GM20431 (cell line): ENCODE results near the gene NBAS.
"Not testable (repeated sequence)": the region's sequence is repeated elsewhere in the genome, so short reads cannot be mapped to it uniquely, and the experiment has no call there.

Experiments
- in situ Hi-C: fragments of 300-500 bp; cut with MseI, MboI; formaldehyde crosslinking; loops from one replicate; pipeline ENCODE4 v1.15.0; 2020; ENCODE audit warnings: low sequenced_read_pairs; ENCODE audit not compliant: unreplicated experiment

NBAS gene

DNA sequence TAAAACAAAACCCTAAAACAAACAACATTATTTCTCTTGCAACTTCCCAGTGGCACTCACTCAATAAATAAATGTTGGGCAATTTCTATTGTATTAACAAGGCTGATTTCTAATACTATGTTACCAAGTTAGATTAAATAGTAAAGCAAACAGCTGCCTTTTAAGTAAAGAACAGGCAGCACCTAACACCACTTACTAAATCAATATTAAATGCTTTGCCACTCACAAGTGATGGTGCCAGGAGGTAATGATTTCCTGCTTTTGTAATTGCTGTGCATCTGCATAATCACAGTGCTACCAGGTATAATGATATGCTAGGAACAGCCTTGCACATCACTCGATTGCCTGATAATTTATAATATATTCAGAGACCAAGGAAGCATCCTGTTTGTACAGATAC, 276.5 kb downstream of the NBAS start:
- in situ Hi-C loops = no loop called here

DNA sequence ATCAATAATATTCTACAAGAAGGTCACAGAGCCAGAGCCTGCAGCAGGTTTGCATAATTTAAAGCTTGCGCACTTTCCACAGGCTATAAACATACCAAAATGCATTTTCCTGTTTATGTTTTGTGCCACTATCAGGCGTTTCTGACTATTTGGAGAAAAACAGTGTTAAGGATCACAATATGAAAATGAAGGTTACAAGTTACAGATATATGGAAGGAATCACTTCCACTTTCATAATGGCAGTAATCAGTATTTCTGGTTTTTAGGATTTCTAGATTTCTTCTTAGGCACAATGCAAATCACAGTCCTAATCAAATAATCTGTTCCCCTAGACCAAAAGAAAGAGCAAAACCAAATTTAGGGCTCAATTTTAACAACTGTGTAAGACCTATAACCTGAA, 279.5 kb downstream of the NBAS start:
- in situ Hi-C loops = no loop called here

DNA sequence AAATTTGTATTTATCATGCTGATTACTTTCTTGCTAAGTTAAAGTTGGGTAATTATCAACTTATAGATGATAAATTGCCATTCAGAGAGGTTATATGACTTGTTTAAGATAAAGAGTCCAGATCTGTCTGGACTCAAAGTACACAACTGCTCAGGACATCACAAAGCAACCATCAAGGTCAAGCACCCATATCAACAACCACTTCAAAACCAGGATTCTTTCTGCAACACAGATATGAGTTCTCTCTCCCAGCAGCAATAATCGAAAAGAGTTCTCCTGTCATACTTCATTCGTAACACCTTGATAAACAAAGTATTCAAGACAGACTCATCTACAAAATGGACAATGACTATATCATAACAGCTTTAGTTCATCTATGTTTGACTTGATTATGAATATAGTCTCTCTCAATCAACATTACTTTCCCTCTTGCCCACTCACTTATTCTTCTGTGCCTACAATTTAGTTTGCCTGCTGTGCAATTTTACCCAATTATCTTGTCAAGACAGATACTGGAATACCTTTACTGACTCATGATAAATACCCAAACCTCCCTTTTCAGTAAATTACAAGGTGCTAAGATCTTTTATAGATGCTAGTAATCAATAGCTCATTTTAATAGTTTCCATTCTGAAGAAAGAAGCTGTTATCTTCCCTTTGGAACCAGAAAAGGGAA, 281.8 kb downstream of the NBAS start:
- in situ Hi-C loops = no loop called here

DNA sequence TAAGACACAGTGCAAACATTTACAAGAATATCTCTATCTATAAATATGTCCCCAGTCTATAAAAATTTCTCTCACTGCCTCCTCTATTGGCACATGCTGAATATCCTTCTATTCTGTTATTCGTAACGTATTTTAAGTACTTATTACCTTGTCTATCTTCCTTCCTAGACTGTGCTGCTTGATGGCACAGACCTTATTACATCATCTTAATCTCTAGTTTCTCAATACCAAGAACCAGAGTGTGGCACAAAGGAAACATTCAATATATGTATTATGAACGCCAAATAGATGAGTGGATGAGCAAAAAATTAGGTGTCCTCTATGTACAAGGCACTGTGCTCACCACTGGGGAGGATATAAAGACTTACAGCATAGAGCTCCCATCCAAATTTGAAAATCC, 282.8 kb downstream of the NBAS start:
- in situ Hi-C loops = no loop called here

DNA sequence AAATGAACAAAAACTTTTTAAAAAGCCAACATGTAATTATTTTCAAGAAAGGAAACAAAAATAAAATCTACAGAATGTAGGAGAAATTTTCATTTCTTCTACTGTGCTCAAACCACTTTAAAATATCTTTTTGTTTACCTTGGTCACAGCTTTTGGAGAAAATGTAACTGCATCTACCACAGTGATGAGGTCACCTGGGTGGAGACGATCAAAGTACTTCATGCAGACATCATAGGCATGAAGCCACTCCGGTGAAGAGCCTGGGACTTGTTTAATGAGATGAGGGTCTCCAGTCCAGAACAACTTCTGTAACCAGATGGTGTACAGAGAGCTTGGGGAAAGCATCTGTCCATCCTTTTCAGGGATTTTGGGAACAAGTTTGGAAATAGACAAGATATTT, 285.8 kb downstream of the NBAS start:
- in situ Hi-C loops = no loop called here

DNA sequence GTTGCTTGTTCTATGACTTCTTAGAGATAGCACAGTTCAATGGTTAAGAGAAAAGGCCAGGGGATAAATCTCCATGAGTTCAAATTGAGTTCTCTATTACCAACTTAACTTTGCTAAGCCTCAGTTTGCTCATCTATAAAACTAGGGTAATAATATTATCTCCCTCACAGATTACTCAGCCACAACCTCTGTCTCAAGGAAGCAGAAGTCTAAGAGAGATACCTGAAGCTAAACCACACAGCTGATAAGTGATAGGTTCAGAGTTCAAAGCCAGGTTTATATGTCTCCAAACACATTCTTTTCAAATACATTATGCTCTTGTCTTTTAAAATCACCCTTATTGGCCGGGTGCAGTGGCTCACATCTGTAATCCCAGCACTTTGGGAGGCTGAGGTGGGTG, 287.7 kb downstream of the NBAS start:
- in situ Hi-C loops = no loop called here

DNA sequence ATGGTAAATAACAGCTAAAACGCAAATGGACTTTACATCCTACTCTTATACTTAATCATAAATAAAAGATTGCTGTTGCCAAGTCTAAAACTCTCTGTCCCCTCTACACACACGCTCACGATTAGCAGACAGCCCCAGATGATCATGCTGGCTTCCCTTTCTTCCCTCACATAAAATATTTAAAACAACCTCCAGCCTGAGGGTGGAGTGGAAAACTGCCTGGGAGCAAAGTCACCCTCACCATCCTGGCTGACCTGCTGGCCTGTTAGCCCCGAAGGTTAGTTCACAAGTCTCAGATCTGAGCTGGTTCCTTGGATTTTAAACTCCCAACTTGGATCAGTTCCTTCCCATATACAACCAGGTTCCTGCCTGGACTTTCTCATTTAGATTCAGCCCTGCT, 288.2 kb downstream of the NBAS start:
- in situ Hi-C loops = no loop called here

DNA sequence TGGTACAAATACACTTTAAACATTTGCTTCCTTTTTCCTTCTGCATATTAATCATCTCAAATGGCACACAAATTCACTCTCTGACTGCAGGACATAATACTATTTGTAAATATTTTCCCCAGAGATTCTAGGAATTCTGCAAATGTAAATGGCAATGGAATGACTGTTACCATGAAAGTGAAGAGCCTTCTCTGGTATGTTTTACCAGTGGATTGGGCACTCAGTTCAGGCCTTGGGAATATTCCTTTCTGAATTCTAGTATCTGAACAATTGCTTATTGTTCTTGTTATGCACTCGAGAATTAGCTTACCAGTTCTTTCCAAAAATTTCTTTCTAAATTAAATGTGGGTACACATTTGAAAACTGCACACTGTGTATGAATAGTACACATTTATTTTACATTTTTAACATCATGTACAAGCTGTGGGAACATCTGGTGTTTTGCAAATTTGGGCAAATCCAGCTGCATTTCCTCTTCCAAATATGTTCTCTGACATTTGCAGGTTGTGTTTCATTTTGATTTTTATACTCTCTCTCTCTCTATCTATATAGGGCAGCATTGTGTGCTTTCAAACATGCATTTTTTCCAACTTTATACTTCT, 289.1 kb downstream of the NBAS start:
- in situ Hi-C loops = no loop called here

DNA sequence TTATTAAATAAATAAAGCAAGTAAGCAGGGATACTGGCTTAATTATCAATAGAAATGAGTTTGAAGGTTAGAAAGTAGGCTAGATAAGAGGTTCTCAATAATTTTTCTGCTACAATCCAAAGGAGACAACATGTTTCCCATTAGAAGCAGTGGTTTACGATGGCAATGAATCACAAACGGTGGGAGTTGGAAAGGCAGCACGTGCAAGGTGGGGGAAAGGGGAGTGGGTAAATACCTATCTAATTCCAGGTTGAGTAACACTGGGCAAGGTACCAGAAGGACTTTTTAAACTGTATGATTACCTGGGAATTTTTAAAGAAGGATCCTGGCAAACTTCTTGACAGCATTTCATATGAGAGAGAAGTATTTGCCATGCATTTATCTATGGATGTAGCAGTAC, 289.9 kb downstream of the NBAS start:
- in situ Hi-C loops = no loop called here

DNA sequence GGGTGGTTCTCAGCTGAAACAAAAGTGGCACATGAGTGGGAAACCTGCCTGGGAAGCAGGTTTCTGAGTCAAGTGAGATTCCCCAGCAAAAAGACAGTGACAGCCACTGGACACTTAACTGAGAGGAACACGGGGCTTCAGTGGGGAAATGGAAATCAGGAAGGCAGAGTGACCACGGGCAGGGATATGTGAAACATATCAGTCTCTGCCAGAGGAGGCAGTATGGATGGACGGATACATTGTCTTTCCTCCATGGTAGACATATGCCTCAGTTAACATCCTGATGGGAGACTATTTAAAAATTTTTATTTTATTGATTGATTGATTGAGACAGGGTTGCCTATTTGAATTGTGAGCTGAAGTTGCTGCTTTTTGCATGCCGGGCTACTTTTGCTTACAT, 292.1 kb downstream of the NBAS start:
- in situ Hi-C loops = no loop called here

DNA sequence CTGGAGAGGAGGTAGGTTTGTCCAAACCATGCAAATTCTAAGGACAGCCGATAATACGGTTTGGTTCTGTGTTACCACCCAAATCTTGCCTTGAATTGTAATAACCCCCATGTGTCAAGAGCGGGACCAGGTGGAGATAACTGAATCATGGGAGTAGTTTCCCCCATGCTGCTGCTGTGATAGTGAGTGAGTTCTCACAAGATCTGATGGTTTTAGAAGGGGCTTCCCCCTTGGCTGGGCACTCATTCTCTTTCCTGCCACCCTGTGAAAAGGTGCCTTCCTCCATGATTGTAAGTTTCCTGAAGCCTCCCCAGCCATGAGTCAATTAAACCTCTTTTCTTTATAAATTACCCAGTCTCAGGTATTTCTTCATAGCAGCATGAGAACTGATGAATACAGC, 295.2 kb downstream of the NBAS start:
- in situ Hi-C loops = no loop called here

DNA sequence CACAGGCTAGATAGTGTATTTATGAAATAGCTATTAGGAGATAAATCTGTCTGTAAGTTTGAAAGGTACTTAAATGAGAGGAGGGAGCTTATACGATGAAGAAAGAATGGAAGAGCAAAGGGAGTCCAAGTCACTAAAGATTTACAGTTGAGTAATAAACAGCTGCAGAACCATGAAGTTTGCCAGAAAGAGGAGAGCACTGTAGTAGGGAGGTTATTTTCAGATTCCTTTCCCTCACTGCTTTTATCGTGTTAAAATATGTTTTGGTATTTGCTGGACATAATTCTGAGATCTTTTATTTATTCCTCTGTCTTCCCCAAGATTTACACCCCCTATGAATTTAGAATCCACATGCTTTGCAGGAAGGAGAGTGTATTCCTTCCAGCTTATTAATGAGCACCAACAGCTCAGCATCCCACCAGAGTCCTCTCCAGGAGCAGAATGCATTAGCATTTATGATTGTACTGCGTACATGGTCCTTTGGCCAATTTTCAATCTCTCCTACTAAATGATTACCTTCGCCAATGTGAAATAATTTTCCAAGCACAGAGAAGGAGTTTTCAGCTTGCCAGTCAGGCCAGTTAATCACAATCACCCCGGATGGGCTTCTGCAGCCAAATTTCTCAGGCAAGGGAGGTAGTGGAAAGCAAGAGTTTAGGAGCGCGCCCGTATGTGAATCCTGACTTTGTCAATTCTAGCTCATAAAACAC, 297.0 kb downstream of the NBAS start:
- in situ Hi-C loops = no loop called here

DNA sequence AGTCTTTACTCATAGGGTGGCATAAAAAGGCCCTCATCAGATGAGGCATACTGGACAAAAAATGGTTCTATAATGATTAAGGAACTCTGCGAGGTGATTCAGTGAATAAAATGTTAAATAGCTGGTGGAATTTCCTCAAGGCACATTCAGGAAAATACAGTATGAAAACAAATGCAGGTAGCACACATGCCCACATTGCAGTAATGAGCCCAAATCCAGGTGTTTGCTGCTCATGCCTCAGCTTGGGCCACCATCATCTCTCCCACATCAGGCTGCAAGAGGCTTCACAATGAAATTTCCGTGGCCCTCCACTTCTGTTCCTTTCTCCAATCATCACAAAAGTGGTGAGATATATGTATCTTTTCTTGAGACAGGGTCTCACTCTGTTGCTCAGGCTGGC, 298.3 kb downstream of the NBAS start:
- in situ Hi-C loops = no loop called here

DNA sequence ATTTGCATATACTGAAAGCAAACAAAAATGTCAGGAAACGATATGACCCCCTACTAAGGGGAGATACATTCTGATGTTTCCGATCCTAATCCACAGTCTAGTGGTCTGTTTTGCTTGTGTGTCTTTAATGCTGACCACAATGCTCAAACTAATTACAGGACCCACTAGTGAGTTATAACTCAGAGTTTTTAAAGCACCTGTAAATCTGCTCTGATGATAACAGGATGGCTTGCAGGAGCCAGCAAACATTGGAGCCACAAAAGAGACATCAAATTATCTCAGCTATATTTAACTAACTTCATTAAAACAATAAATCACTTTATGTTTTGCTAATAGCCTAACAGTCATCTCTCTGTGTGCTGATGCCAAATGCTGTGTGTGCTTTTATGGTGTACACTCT, 300.3 kb downstream of the NBAS start:
- in situ Hi-C loops = no loop called here

DNA sequence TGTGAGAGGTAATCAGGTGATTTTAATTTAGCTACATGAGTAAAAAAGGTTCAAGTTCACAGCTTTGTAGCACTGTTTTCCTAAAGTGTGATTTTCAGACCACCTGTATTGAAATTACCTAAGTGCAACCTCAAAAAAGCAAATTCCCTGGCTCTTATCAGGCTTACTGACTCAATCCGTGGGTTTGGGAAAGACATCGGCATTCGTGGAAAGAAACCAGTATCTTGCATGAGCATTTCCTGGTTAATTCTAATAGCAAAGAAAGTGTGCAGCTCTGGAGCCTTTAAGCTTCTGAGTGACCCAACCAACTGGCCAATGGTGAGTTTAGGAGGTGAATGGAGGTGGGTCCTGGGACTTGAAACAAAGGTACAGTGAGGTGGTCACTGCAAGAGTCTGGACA, 300.9 kb downstream of the NBAS start:
- in situ Hi-C loops = no loop called here

DNA sequence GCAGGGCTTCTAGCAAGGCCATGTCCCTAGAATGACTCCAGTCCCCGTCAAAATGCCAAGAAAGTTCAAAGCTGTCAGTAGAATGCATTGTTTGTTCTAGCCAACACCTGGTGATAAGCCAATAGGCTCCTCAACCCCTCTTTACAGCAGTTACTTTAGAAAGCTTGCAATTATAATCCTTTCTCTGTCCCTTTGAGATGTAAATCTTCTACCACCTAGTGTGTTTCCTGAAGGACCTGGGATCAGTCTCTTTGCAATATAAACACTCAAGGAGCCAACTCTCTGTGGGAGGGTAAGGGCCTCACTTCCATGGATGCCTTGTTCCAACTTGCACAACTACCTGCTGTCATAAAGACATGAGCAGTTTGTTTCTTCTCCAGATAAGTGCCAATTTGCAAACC, 301.8 kb downstream of the NBAS start:
- in situ Hi-C loops = no loop called here

DNA sequence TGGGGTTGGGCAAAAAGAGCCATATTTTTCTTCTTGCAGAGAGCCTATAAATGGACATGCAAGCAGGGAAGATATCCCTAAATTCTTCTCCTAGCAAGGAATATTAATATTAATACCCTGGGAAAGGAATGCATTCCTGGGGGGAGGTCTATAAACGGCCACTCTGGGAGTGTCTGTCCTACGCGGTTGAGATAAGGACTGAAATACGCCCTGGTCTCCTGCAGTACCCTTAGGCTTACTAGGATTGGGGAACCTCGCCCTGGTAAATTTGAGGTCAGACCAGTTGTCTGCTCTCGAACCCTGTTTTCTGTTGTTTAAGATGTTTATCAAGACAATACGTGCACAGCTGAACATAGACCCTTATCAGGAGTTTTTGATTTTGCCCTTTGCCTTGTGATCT, 302.7 kb downstream of the NBAS start:
- in situ Hi-C loops = not testable (repeated sequence)

DNA sequence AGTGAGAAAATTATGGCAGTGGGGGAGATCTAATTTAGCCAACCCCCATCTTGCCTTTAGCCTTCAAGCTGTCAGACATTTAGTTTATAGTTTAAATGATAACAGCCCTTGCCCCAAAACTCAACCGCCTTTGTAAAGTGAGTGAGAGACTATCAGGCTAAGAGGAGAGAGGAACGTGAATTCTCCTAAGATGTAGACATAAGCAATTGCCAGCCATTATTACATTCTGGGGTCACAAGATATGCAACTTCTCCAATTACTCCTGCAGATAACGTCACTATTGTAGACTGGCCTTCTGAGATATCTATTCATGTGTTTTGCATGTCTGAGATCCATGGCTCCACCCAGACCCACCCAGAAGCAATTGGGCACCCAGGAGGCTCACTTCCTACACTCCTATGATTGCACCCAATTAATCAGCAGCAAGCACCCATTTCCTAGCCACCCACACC, 307.3 kb downstream of the NBAS start:
- in situ Hi-C loops = no loop called here

DNA sequence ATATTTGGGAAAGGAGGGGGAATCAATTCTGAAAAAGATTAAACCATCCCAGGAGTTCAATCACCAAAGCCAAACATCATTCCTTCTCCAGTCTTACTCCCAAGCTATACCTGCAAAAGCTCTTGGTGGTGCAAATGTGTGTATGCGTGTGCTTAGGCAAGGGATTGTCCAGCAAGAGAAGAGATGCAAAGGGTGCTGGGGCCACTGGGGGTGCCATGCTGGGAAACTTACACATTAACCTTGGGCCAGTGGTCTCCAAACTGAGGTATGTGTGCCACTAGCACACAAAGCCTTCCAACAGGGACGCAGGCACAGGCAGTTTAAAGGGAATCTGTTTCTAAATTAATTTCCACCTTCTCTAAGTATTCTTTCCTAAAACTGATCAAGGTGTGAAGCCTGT, 307.9 kb downstream of the NBAS start:
- in situ Hi-C loops = no loop called here

DNA sequence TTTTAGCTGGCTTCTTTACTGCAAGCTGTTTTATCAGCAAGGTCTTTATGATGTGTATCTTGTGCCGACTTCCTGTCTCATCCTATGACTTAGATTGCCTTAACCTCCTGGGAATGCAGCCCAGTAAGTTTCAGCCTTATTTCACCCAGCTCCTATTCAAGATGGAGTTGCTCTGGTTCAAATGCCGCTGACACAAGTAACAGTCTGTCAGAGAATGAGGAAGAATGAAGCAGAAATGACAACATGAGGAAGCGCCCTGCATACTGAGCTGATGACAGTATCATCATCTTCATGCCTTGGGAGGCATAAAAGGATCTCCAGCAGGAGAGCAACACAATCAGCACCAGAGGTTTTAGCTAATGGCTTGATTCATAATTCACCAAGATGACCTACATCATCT, 309.4 kb downstream of the NBAS start:
- in situ Hi-C loops = no loop called here

DNA sequence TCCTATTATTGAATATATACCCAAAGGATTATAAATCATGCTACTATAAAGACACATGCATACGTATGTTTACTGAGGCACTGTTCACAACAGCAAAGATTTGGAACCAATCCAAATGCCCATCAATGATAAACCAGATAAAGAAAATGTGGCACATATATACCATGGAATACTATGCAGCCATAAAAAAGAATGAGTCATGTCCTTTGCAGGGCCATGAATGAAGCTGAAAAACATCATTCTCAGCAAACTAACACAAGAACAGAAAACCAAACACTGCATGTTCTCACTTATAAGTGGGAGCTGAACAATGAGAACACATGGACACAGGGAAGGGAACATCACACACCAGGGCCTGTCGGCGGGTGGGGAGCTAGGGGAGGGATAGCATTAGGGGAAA, 310.2 kb downstream of the NBAS start:
- in situ Hi-C loops = not testable (repeated sequence)

DNA sequence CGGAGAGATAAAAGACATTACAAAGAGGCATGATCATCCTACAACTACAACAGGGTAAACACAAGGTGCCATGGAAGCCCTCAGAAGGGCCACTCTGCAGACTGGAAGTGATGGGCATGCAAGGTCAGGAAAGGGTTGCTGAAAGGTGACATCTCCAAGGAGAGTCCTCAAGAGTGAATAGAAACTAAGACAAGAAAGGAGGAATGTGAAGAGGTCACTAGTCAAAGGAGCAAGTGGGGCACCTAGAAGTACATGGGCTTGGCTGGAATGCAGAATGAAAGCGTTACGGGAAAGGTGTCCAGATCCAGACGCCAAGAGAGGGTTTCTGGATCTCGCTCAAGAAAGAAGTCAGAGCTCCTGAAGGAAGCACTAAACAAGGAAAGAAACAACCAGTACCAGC, 314.3 kb downstream of the NBAS start:
- in situ Hi-C loops = no loop called here
